Fibroblast of gingiva (primary cell): ENCODE results near the gene APOBEC2.

Experiments
- DNase-seq: peaks from one replicate; pipeline ENCODE4 v3.0.0-alpha.2; 2011; ENCODE audit warnings: low read depth

APOBEC2 gene

DNA sequence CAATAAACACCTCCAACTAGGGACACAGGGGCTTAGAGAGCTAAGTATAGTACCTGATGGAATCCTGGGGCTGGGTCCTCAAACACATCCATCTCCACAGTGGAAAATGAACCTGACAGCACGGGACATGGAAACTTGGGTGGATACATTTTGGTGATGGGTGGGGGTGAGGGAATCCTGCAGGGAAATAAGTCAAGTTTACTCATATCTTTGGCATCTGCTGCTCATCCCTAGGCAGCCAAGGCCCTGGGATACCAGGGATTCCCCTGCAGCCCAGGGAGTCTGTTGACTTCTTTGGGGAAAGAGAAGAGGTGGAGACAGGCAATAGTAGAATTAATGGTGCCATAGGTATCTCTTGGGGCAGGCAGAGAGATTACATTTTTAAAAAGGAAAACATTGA is 6.6 kb downstream of the APOBEC2 start:
- no peak for DNase-seq

DNA sequence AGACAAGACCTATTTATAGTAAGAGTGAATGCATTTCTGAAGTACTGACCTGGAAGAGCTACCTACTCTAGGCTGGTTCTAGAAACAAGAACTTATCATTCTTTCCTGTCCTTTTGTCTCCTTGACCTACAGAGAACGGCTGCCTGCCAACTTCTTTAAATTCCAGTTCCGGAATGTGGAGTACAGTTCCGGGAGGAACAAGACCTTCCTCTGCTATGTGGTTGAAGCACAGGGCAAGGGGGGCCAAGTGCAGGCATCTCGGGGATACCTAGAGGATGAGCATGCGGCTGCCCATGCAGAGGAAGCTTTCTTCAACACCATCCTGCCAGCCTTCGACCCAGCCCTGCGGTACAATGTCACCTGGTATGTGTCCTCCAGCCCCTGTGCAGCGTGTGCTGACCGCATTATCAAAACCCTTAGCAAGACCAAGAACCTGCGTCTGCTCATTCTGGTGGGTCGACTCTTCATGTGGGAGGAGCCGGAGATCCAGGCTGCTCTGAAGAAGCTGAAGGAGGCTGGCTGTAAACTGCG is 8.3 kb downstream of the APOBEC2 start:
- no peak for DNase-seq

GRCh38 chr6:41062056-41062455 is 9.1 kb downstream of the APOBEC2 start:
- no peak for DNase-seq

DNA sequence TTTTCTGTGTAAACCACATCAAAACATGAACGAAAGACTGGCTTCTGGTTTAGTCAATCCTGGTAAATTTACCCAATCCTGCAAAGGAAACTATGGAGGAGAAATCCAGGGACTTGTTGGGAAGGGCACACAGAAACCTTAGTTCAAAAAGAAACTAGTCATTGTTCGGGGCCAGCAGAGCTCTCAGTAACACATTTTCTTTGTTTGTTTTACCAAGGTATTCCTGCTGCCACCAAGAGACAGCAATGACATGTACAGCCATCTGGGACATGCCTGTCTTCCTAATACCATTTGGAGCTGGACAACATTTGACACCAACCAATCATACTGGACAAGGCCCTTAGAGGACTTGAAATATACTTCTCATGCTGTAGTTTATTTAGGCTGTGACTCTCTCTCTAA is 10.9 kb downstream of the APOBEC2 start:
- DNase-seq, result no peak

DNA sequence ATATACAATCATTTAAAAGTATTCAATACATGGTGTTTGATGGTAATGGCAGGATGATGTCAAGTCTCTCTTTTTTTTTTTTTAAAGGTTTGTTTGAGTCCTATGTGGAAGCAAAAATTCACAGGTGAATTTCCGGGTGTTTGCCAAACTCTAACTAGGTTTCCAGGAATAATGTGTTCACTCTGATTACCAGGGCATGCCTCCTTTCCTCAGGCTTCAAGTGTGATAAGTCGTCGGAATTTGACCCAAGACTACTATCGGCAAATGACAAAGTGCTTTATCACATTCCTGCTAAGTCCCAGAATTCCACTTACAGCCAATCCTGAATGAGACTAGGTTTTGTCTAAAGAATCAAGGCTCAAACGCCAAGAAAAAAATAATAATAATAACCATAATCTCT is 11.8 kb downstream of the APOBEC2 start:
- DNase-seq, result no peak

DNA sequence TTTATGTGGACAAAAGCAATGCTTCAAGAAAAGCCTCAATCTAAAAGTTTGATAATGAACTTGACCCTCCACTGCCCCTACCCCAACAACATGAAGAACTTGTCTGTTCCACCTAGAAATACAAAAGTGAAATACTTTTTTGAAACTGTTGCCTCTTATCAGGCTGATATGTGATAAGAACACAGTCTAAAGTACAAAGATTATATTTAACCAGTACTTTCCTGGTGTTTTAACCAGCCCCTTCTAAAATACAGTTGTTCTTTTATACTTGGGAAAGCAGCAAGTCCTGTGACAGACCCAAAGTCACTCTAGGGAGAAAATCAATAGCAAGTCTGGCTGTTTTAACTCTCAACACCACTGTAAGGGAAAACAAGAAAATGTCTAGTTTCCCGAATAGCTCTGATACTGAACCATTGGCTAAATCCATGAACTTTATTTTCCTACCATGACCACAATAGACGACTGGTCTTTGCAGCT is 12.6 kb downstream of the APOBEC2 start:
- no peak for DNase-seq

GRCh38 chr6:41066867-41067304 is 13.9 kb downstream of the APOBEC2 start:
- peak; percentile 74 for DNase-seq

DNA sequence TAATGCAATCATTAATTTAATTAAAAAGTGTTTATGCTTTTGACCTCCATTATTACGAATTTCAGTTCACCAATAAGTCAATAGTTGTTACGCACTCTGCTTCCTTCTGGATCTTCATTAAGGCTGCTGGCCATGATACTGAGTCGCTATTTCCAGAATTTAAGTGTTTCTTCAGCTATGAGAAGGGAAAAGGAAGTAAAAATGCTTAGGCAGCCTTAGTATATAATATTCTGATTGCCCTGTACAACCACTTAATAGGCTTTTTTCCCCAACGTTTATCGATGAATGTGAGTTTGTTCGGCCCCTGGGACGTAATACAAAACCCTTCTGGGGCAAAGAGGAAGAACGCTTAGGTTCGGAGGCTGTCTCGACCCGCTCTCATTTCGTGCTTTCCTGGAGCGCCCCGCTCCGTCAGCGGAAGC is 18.5 kb downstream of the APOBEC2 start:
- no peak for DNase-seq

DNA sequence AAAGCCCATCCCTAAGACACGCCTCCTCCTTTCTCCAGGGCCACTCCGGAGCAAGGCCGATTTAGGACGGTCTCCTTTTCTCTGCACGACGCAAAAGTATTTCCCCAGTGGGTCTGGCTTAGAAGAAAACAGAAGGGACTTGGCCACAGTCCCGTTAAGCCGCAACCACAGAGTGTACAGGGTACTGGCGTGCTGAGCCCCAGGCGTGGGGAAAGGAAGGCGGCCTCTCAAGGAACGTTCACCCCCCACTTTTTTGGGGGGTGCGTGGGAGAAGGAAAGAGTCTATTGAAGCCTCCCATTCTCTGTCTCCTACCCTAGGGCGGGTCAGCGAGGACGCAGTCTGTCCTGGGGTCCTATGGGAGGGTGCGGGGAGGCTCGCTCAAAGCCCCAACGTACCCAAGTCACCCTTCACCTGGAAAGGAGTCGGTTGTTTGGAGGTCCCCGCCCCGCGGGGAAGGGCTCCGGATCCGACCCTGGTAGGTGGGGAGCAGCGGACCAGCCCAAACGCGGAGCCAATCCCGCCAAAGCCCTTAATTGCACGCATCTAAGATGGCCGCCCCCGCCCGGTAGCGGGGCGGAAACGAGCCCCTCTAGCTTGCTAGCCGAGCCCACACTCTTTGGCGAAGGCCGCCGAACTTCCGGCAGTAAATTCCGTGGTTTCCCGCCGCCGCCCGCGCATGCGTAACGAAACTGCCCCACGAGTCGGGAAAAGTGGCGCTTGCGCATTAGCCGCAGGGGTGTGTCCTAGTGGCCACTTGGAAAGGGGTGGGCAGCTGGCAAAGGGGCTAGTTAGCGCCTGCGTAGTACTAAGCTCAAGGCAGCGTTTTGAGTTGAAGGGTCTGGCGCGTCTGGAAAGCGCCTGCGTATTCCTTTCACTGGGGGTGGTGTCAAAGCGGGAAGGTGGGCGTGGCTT is 19.2 kb downstream of the APOBEC2 start, which contains the start of gene OARD1:
OARD1 (minus strand) TSS at position 434 of the 913 bp plus-strand sequence. CDS start 722 bp downstream, outside the sequence.
- DNase-seq, result peak; percentile 100

- no peak for DNase-seq
Observed at GRCh38 chr6:41072836-41073202, 19.8 kb downstream of the APOBEC2 start, which contains the start of gene NFYA. TSS of gene NFYA (plus strand) at chr6:41072974. CDS start at chr6:41079090, 6,116 bp downstream.

- DNase-seq, result peak; percentile 68
Observed at GRCh38 chr6:41073203-41073967, 20.4 kb downstream of the APOBEC2 start.

DNA sequence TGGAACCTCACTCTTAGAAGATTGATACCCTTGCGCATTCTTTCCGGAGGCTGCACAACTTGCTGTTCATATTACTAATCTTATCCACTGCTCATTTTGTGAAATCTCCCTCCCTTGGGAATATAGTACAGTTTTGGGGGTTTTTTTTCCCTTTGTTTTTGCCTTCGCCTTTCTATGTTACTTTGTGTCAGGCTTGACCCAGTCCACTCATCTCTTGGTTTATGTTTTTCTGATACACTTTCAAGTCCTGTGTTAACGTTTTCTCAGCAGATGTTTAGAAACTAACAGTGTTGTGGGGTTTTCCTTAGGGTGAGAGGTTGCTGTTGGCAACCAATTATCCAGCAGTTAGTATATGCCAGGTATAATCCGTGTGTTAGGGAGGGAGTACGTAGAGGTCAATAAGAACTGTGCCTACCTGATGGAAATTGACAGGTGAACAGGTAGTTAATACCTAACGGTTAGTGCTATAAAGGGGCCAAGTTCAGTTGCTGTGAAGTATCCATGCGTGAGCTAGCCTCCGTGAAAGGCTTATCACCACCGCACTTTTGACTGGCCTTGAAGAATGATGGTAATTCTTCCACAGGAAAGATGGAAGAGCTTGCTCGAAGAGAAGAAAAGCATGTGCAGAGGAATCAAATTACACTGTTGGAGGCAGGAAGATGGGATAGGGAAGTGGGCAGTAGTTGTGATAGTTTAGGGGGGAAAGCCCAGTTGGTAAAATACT is 21.1 kb downstream of the APOBEC2 start:
- DNase-seq, result peak; percentile 19

- DNase-seq, result peak; percentile 12
Observed at GRCh38 chr6:41074692-41075436, 21.9 kb downstream of the APOBEC2 start.

GRCh38 chr6:41075651-41076626 is 22.9 kb downstream of the APOBEC2 start:
- DNase-seq, result no peak

DNA sequence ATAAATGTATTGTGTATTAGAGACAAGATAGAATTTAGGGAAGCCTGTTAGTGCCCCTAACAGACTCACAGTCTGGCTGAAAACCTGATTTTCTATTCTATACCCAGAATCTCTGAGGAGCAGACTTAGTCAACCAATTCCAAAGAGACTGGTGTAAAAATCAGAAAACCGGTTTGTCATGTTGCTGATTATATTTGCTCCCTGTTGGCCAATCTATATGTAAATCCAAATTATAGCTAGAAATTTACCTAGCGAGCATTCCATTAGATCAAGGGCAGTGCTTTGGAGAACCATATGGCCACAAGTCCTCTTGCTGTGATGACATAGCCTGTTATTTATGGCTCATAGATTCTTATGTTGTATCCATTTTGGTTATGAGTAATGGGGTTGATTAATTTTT is 24.5 kb downstream of the APOBEC2 start:
- no peak for DNase-seq

- no peak for DNase-seq
Observed at GRCh38 chr6:41078101-41078500, 25.1 kb downstream of the APOBEC2 start.

- DNase-seq, result no peak
Observed at GRCh38 chr6:41079080-41079479, 26.1 kb downstream of the APOBEC2 start.

DNA sequence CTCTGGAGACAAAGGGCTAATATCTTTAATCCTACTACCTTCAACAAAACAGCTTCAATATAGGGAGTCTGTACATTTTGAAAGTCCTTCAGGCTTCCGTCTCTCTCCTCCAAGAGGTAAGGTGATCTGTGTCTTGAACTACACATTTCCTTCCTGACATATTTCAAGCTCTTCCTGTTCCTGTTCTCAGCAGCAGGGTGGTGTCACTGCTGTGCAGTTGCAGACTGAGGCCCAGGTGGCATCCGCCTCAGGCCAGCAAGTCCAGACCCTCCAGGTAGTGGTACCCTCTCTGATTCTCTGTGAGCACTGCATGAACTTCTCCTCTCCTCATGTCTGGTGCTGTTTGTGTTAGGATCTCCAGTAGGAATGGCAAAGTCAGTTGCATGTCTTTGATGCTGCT is 27.6 kb downstream of the APOBEC2 start:
- no peak for DNase-seq

DNA sequence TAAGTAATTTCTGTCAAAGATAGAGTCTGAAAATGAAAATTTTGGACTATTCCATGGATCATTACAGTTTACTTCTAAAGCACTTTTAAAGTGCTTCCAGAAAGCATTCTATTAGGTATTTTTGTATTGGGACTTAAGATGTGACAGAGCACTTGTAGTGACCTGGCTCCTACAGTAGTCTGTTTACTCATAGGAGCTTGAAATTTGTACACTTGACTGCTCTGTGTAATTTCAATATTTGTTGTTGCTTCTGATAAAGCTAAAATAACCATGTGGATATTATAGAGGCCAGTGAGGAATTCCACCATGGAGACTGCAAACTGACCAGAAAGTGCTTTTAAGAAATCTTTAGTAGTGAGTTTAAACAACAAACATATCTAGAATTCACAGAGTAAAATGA is 30.1 kb downstream of the APOBEC2 start:
- DNase-seq, result no peak

DNA sequence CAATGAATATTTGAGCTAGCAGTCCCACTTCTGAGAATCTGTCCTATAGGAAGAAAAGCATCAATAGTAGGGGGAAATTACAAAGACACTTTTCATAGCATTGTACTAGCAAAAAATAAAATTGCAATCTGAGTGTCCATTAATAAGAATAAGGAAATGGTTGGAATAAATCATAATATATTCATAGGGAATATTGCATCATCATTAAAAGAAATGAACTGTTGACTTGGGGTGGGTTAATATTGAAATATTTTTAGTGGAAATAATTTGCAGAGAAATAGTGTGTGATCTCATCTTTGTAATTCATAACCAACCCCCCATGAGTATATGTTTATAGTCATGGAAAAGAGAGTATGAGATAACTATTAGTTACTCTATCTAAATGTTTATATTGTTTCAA is 32.2 kb downstream of the APOBEC2 start:
- no peak for DNase-seq
